Neural cell (in vitro differentiated cells): Measurements from ENCODE around the gene CST8. TPM values are rescaled to one million over a fixed set of nuclear protein-coding genes. Genes with fewer than 3 reads are reported as not detected.

ENCODE experiments used
- H2AFZ ChIP-seq: fragments of 200-600, 300-800 bp; sonication (generic), shearing (Covaris generic); 2 replicates; pipeline ENCODE4 v1.6.0; 2014; ENCODE audit warnings: low read depth, mild to moderate bottlenecking, antibody characterized with exemption, low read length, moderate library complexity
- H3F3A ChIP-seq: fragments of 200-600 bp; shearing (Covaris generic); 2 replicates; pipeline ENCODE4 v1.6.1; 2016; ENCODE audit warnings: mild to moderate bottlenecking, moderate library complexity, mixed read lengths, antibody characterized with exemption, low read length; ENCODE audit not compliant: insufficient read depth, poor library complexity, severe bottlenecking
- H3K27ac ChIP-seq: fragments of 200-600, 300-800 bp; sonication (generic), shearing (Covaris generic); 2 replicates; pipeline ENCODE4 v1.5.1; 2014; ENCODE audit warnings: mild to moderate bottlenecking, low read length, moderate library complexity
- H3K27me3 ChIP-seq: fragments of 300-800, 200-600 bp; sonication (generic), shearing (Covaris generic); 2 replicates; pipeline ENCODE4 v1.6.0; 2014; ENCODE audit warnings: mild to moderate bottlenecking, low read depth, low read length, moderate library complexity; ENCODE audit not compliant: insufficient read depth
- H3K36me3 ChIP-seq: fragments of 300-800, 200-600 bp; sonication (generic), shearing (Covaris generic); 2 replicates; pipeline ENCODE4 v1.5.1; 2014; ENCODE audit warnings: mild to moderate bottlenecking, antibody characterized with exemption, low read length, moderate library complexity; ENCODE audit not compliant: insufficient read depth
- H3K4me2 ChIP-seq: fragments of 300-800, 200-600 bp; sonication (generic), shearing (Covaris generic); 2 replicates; pipeline ENCODE4 v1.6.0; 2014; ENCODE audit warnings: mild to moderate bottlenecking, low read length
- H3K4me3 ChIP-seq: fragments of 300-800, 200-600 bp; sonication (generic), shearing (Covaris generic); 2 replicates; pipeline ENCODE4 v1.5.1; 2014; ENCODE audit warnings: mild to moderate bottlenecking, low read length, moderate library complexity
- H3K79me2 ChIP-seq: fragments of 200-600 bp; shearing (Covaris generic); replicated peaks from 2 replicates; pipeline ENCODE4 v1.6.0; 2014; ENCODE audit warnings: mild to moderate bottlenecking, low read length, moderate library complexity; ENCODE audit not compliant: insufficient read depth
- H3K9ac ChIP-seq: fragments of 300-800, 200-600 bp; sonication (generic), shearing (Covaris generic); 2 replicates; pipeline ENCODE4 v1.6.1; 2016; ENCODE audit warnings: mild to moderate bottlenecking, low read length, mixed read lengths
- H3K9me2 ChIP-seq: fragments of 200-600 bp; shearing (Covaris generic); 2 replicates; pipeline ENCODE4 v1.6.1; 2016; ENCODE audit warnings: mild to moderate bottlenecking, low read length, mixed read lengths; ENCODE audit not compliant: insufficient read depth
- H3K9me3 ChIP-seq: fragments of 200-600, 300-800 bp; sonication (generic), shearing (Covaris generic); 2 replicates; pipeline ENCODE4 v1.6.1; 2016; ENCODE audit warnings: mild to moderate bottlenecking, mixed run types, low read length, moderate library complexity, mixed read lengths
- H4K20me1 ChIP-seq: fragments of 200-600 bp; shearing (Covaris generic); 2 replicates; pipeline ENCODE4 v1.6.1; 2016; ENCODE audit warnings: mild to moderate bottlenecking, mixed run types; ENCODE audit not compliant: insufficient read depth
- EP300 ChIP-seq: fragments of 450-650 bp; conservative IDR thresholded peaks from 2 replicates; pipeline ENCODE4 v1.6.1; 2014; ENCODE audit warnings: antibody characterized with exemption, mild to moderate bottlenecking, moderate library complexity; ENCODE audit not compliant: poor library complexity, severe bottlenecking
- EZH2 ChIP-seq: fragments of 200-600, 300-800 bp; shearing (Covaris generic), sonication (generic); IDR thresholded peaks from 2 replicates; pipeline ENCODE4 v1.6.1; 2014; ENCODE audit warnings: antibody characterized with exemption, low read length, borderline replicate concordance, mild to moderate bottlenecking; ENCODE audit not compliant: insufficient read depth, poor library complexity, severe bottlenecking
- MXI1 ChIP-seq: fragments of 450-650 bp; conservative IDR thresholded peaks from 2 replicates; pipeline ENCODE4 v1.6.1; 2014; ENCODE audit warnings: antibody characterized with exemption, mild to moderate bottlenecking; ENCODE audit not compliant: poor library complexity, severe bottlenecking
- POLR2AphosphoS5 ChIP-seq: IDR thresholded peaks from 2 replicates; pipeline ENCODE4 v1.6.1; 2012
- RAD21 ChIP-seq: fragments of 450-650 bp; conservative IDR thresholded peaks from 2 replicates; pipeline ENCODE4 v1.6.1; 2014; ENCODE audit warnings: antibody characterized with exemption, mild to moderate bottlenecking, moderate library complexity
- SMC3 ChIP-seq: fragments of 450-650 bp; conservative IDR thresholded peaks from 2 replicates; pipeline ENCODE4 v1.6.1; 2014; ENCODE audit warnings: antibody characterized with exemption, mild to moderate bottlenecking, moderate library complexity; ENCODE audit not compliant: poor library complexity
- TAF1 ChIP-seq: IDR thresholded peaks from 2 replicates; pipeline ENCODE4 v1.6.1; 2012; ENCODE audit warnings: low read depth
- polyA plus RNA-seq: library from polyadenylated mRNA; depleted of rRNA; stranded (reverse); fragments of >200 nt; gene quantifications from 2 replicates; pipeline ENCODE4 v1.2.3, GENCODE V29; 2014
- TF ChIP-seq, protein P1 (sequence below): fragments of 450-650 bp; IDR thresholded peaks from 2 replicates; pipeline ENCODE4 v1.5.1; 2014; ENCODE audit warnings: antibody characterized with exemption, mild to moderate bottlenecking, moderate library complexity; ENCODE audit not compliant: poor library complexity, severe bottlenecking
- TF ChIP-seq, protein P2 (sequence below): IDR thresholded peaks from 2 replicates; pipeline ENCODE4 v1.6.1; 2012; ENCODE audit warnings: borderline replicate concordance

The CST8 gene
- polyA plus RNA-seq, 1 donor from 2014 or later, result not detected

DNA sequence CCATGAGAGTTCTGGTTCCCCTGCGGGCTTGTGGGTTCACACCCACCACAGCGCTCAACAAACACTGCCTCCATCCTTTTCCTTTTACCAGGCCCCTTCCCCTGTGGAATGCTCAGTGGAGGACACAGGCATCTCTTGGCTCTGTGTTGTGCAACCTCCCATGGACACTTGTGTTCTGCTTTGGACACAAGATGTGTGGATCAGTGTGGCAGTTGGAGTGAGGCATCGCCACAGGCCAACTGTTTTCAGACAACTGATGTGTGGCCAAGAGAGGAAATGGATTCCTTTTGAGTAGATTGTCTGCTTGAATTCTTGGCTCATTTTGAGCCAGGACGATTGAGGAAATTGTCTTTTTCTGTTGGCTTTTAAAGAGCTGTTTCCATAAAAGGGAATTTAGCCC lies 26.8 kb downstream of the CST8 start:
- Histone ChIP-seq H2AFZ (no peak overlapping the region), H3K36me3 (no peaks in the 10 kb centered on the region), H3K9ac (no peak overlapping the region), H3K27me3 (no peaks in the 10 kb centered on the region), H3K9me3 (no peaks in the 10 kb centered on the region), H3F3A (no peaks in the 10 kb centered on the region), H3K4me2 (no peak overlapping the region), H3K9me2 (no peaks in the 10 kb centered on the region), H3K79me2 (no peaks in the 10 kb centered on the region), H3K27ac (no peak overlapping the region), H3K4me3 (no peak overlapping the region), H4K20me1 (no peaks in the 10 kb centered on the region)
- TF ChIP-seq, protein P1, sequence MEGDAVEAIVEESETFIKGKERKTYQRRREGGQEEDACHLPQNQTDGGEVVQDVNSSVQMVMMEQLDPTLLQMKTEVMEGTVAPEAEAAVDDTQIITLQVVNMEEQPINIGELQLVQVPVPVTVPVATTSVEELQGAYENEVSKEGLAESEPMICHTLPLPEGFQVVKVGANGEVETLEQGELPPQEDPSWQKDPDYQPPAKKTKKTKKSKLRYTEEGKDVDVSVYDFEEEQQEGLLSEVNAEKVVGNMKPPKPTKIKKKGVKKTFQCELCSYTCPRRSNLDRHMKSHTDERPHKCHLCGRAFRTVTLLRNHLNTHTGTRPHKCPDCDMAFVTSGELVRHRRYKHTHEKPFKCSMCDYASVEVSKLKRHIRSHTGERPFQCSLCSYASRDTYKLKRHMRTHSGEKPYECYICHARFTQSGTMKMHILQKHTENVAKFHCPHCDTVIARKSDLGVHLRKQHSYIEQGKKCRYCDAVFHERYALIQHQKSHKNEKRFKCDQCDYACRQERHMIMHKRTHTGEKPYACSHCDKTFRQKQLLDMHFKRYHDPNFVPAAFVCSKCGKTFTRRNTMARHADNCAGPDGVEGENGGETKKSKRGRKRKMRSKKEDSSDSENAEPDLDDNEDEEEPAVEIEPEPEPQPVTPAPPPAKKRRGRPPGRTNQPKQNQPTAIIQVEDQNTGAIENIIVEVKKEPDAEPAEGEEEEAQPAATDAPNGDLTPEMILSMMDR, result no peak
- TF ChIP-seq, protein P2, sequence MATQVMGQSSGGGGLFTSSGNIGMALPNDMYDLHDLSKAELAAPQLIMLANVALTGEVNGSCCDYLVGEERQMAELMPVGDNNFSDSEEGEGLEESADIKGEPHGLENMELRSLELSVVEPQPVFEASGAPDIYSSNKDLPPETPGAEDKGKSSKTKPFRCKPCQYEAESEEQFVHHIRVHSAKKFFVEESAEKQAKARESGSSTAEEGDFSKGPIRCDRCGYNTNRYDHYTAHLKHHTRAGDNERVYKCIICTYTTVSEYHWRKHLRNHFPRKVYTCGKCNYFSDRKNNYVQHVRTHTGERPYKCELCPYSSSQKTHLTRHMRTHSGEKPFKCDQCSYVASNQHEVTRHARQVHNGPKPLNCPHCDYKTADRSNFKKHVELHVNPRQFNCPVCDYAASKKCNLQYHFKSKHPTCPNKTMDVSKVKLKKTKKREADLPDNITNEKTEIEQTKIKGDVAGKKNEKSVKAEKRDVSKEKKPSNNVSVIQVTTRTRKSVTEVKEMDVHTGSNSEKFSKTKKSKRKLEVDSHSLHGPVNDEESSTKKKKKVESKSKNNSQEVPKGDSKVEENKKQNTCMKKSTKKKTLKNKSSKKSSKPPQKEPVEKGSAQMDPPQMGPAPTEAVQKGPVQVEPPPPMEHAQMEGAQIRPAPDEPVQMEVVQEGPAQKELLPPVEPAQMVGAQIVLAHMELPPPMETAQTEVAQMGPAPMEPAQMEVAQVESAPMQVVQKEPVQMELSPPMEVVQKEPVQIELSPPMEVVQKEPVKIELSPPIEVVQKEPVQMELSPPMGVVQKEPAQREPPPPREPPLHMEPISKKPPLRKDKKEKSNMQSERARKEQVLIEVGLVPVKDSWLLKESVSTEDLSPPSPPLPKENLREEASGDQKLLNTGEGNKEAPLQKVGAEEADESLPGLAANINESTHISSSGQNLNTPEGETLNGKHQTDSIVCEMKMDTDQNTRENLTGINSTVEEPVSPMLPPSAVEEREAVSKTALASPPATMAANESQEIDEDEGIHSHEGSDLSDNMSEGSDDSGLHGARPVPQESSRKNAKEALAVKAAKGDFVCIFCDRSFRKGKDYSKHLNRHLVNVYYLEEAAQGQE, result no peak
- TF ChIP-seq RAD21 (no peak), SMC3 (no peak), EP300 (no peak), MXI1 (no peak), TAF1 (no peak), EZH2 (no peak), POLR2AphosphoS5 (no peak)

DNA sequence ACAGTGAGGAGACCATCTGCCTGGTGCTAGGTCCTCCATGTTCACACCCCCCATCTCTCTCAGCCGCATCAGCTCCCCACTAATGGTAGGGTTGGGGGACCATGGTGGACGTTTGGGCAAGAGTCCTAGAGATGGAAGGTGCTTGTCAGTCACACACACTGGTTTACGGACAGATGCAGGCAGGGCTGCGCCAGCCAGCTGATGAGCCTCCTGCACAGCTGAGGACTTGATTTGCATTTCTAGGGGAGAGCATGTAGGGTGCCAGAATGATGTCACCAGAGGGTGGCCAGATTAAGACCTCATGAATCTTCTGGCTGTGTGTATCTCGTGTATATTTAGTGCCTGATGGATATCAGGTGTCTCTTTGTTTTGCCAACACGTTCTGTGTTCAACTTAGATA lies 28.6 kb downstream of the CST8 start:
- H3K4me3 ChIP-seq, result no peak overlapping the region
- H3F3A ChIP-seq, result no peaks in the 10 kb centered on the region
- no peak for TF ChIP-seq SMC3
- TF ChIP-seq RAD21, result no peak
- TF ChIP-seq, protein P1, result no peak
- TF ChIP-seq EP300, result no peak
- no peak for TF ChIP-seq MXI1
- TF ChIP-seq, protein P2, result no peak
- TF ChIP-seq EZH2, result no peak
- no peak for TF ChIP-seq TAF1
- no peak overlapping the region for H3K9ac ChIP-seq
- no peak overlapping the region for H2AFZ ChIP-seq
- H3K9me3 ChIP-seq, result no peaks in the 10 kb centered on the region
- H3K27me3 ChIP-seq, result no peaks in the 10 kb centered on the region
- no peaks in the 10 kb centered on the region for H3K36me3 ChIP-seq
- H4K20me1 ChIP-seq, result no peaks in the 10 kb centered on the region
- no peaks in the 10 kb centered on the region for H3K9me2 ChIP-seq
- no peak overlapping the region for H3K27ac ChIP-seq
- H3K4me2 ChIP-seq, result no peak overlapping the region
- H3K79me2 ChIP-seq, result no peaks in the 10 kb centered on the region
